Stromal cell of bone marrow (primary cell): Measurements from ENCODE around the gene VSTM2L.
"Not testable (repeated sequence)": the region's sequence is repeated elsewhere in the genome, so short reads cannot be mapped to it uniquely, and the experiment has no call there.

Experiments
- DNase-seq: peaks from one replicate; pipeline ENCODE4 v3.0.0-alpha.2; 2012; ENCODE audit warnings: low read depth

VSTM2L gene

GRCh38 chr20:37902504-37903313 lies at the start of gene VSTM2L:
Gene VSTM2L (plus strand): TSS chr20:37903127. CDS start chr20:37903351, 224 bp downstream.
- peak; percentile 36 for DNase-seq

- DNase-seq = no peak
Measured at GRCh38 chr20:37853823-37854375, 49.0 kb upstream of the VSTM2L start.

GRCh38 chr20:37856034-37856433 lies 46.9 kb upstream of the VSTM2L start:
- not testable (repeated sequence) for DNase-seq

GRCh38 chr20:37856932-37857660 lies 45.8 kb upstream of the VSTM2L start:
- DNase-seq = peak; percentile 95

- no peak for DNase-seq
Measured at GRCh38 chr20:37859406-37860171, 43.3 kb upstream of the VSTM2L start.

- no peak for DNase-seq
Measured at GRCh38 chr20:37863289-37863688, 39.6 kb upstream of the VSTM2L start.

GRCh38 chr20:37864298-37864697 lies 38.6 kb upstream of the VSTM2L start:
- DNase-seq = no peak

GRCh38 chr20:37866051-37866450 lies 36.9 kb upstream of the VSTM2L start:
- no peak for DNase-seq

GRCh38 chr20:37867289-37868195 lies 35.4 kb upstream of the VSTM2L start:
- DNase-seq = no peak

- DNase-seq = no peak
Measured at GRCh38 chr20:37868851-37869333, 34.0 kb upstream of the VSTM2L start.

GRCh38 chr20:37869334-37869861 lies 33.5 kb upstream of the VSTM2L start:
- no peak for DNase-seq

- DNase-seq = no peak
Measured at GRCh38 chr20:37870294-37870693, 32.6 kb upstream of the VSTM2L start.

GRCh38 chr20:37871751-37872150 lies 31.2 kb upstream of the VSTM2L start:
- DNase-seq = no peak

- no peak for DNase-seq
Measured at GRCh38 chr20:37872161-37872560, 30.8 kb upstream of the VSTM2L start.

GRCh38 chr20:37873884-37874283 lies 29.0 kb upstream of the VSTM2L start:
- no peak for DNase-seq

GRCh38 chr20:37875460-37876175 lies 27.3 kb upstream of the VSTM2L start:
- DNase-seq = no peak

GRCh38 chr20:37876863-37877262 lies 26.1 kb upstream of the VSTM2L start:
- no peak for DNase-seq

GRCh38 chr20:37877832-37878772 lies 24.8 kb upstream of the VSTM2L start:
- DNase-seq = no peak
